Ascending aorta (tissue), 2 donors: ENCODE data around the gene PRRT4. TPM values are rescaled to one million over a fixed set of nuclear protein-coding genes. Genes with fewer than 3 reads are reported as not detected.

Source experiments
- DNase-seq, 2 donors: peaks; one replicate each; pipeline ENCODE4 v3.0.0-alpha.2; 2019; ENCODE audit warnings: low spot score in 2 of 2
- H3K27ac ChIP-seq, 2 donors: fragments of 200-600 bp; sonication (generic); one replicate each; pipeline ENCODE4 v1.5.1; 2016 to 2017; ENCODE audit warnings: mild to moderate bottlenecking in 1 of 2
- H3K27me3 ChIP-seq: fragments of 200-600 bp; sonication (generic); one replicate; pipeline ENCODE4 v1.5.1; 2017
- H3K36me3 ChIP-seq, 2 donors: fragments of 200-600 bp; sonication (generic); one replicate each; pipeline ENCODE4 v1.5.1; 2016
- H3K4me1 ChIP-seq, 2 donors: fragments of 200-600 bp; sonication (generic); one replicate each; pipeline ENCODE4 v1.5.1; 2016 to 2017; ENCODE audit warnings: mild to moderate bottlenecking in 1 of 2
- H3K4me3 ChIP-seq, 2 donors: fragments of 200-600 bp; sonication (generic); one replicate each; pipeline ENCODE4 v1.5.1; 2016 to 2017; ENCODE audit warnings: mild to moderate bottlenecking in 1 of 2
- H3K9me3 ChIP-seq, 2 donors: fragments of 200-600 bp; sonication (generic); one replicate each; pipeline ENCODE4 v1.5.1; 2016
- CTCF ChIP-seq, 3 experiments: fragments of 200-600 bp in 2 of 3; fragments of 450-650 bp in 1 of 3; sonication (generic) in 2 of 3; IDR thresholded peaks; one replicate each; pipeline ENCODE4 v1.5.1; 2016 to 2019; ENCODE audit warnings: antibody characterized with exemption in 3 of 3, mild to moderate bottlenecking in 1 of 3, moderate library complexity in 1 of 3
- intact Hi-C: fragments of 100-400 bp; cut with DNase I; formaldehyde crosslinking; loops from one replicate; pipeline ENCODE4 v1.15.1; 2023
- total RNA-seq: library from RNA; depleted of rRNA; stranded (reverse); fragments of >200 nt; gene quantifications from one replicate; pipeline ENCODE4 v1.1.0, GENCODE V29; 2016

The PRRT4 gene
- total RNA-seq, 1 donor from 2014 or later, result 7.6 TPM

GRCh38 chr7:128323459-128324367 is 37.8 kb downstream of the PRRT4 start:
- Histone ChIP-seq H3K4me1 (no peaks in the 10 kb centered on the region), H3K27ac (peak overlapping the region in 1 of 2 donors; percentile 12), H3K36me3 (peaks cover 75 to 93% of the 10 kb centered on the region in 2 donors), H3K9me3 (no peaks in the 10 kb centered on the region), H3K27me3 (no peaks in the 10 kb centered on the region), H3K4me3 (no peak overlapping the region)
- DNase-seq, result no peak
- TF ChIP-seq CTCF (IDR thresholded peaks at IDR 0.05), result no peak
- intact Hi-C loops, result no loop called here

GRCh38 chr7:128323040-128323439 is 38.5 kb downstream of the PRRT4 start:
- Histone ChIP-seq H3K4me3 (no peak overlapping the region), H3K36me3 (peaks cover 71 to 94% of the 10 kb centered on the region in 2 donors), H3K27ac (no peak overlapping the region), H3K4me1 (no peaks in the 10 kb centered on the region), H3K9me3 (no peaks in the 10 kb centered on the region), H3K27me3 (no peaks in the 10 kb centered on the region)
- intact Hi-C loops, result no loop called here
- no peak for DNase-seq
- no peak for TF ChIP-seq CTCF (IDR thresholded peaks at IDR 0.05)

GRCh38 chr7:128322040-128322643 is 39.3 kb downstream of the PRRT4 start:
- no peak for TF ChIP-seq CTCF (IDR thresholded peaks at IDR 0.05)
- H3K36me3 ChIP-seq, result peaks cover 73 to 95% of the 10 kb centered on the region in 2 donors
- H3K9me3 ChIP-seq, result no peaks in the 10 kb centered on the region
- no peak overlapping the region for H3K4me3 ChIP-seq
- H3K4me1 ChIP-seq, result no peaks in the 10 kb centered on the region
- H3K27ac ChIP-seq, result no peak overlapping the region
- no peaks in the 10 kb centered on the region for H3K27me3 ChIP-seq
- DNase-seq, result no peak
- intact Hi-C loops, result no loop called here

- Histone ChIP-seq H3K4me3 (no peak overlapping the region), H3K9me3 (no peaks in the 10 kb centered on the region), H3K27ac (no peak overlapping the region), H3K4me1 (no peaks in the 10 kb centered on the region), H3K27me3 (no peaks in the 10 kb centered on the region), H3K36me3 (peaks cover 74 to 95% of the 10 kb centered on the region in 2 donors)
- intact Hi-C loops, result no loop called here
- no peak for TF ChIP-seq CTCF (IDR thresholded peaks at IDR 0.05)
- no peak for DNase-seq
Observed at GRCh38 chr7:128321044-128321422, 40.5 kb downstream of the PRRT4 start.

GRCh38 chr7:128318691-128319090 is 42.8 kb downstream of the PRRT4 start:
- Histone ChIP-seq H3K27me3 (no peaks in the 10 kb centered on the region), H3K4me3 (no peak overlapping the region), H3K36me3 (peaks cover 78 to 95% of the 10 kb centered on the region in 2 donors), H3K27ac (no peak overlapping the region), H3K4me1 (no peaks in the 10 kb centered on the region), H3K9me3 (no peaks in the 10 kb centered on the region)
- no peak for DNase-seq
- no peak for TF ChIP-seq CTCF (IDR thresholded peaks at IDR 0.05)
- intact Hi-C loops, result no loop called here
